ENCODE measurements around the gene GRID1.

GRID1 gene

DNA sequence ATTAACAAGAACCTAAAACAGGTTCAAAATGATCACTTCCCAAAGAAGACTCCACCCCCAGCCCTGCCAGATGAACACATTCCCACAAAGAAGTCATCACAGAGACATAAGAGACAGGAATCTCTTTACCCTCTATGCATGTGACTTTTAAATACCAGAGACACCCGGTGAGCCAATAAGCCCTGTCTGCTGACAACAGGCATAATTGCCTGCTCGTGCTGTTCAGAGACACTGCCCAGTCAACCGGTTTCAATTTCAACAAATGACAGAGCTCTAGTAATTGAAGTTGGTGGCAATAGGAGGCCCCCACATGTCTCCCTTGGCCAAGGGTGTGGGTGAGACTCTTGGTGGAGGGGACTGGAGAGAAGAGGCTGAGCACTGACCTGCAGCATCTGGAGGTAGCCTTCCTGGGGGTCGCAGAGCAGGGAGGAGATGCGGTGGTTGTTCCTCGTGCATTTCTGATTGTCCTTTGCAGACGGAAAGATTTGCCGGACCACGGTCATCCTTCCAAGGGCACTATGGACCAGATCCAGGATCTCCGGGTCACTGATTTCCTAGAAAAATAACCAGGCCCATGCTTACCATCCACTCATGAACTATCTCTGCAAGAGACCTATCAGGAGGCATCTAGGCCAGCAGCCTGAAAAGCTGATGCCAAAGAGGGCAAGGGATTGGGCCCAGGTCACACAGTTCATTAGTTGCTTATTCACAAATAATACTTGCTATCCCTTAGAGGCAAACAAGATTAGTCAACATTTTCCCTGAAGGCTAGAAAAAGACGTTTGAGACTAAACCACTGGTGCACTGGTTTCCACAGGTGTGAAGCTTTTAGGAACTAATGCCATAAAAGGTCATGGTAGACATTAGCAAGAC is 497.7 kb downstream of the GRID1 start:
- no peak for DNase-seq (ENCODE audit: low read depth)
- TF ChIP-seq, protein P1, sequence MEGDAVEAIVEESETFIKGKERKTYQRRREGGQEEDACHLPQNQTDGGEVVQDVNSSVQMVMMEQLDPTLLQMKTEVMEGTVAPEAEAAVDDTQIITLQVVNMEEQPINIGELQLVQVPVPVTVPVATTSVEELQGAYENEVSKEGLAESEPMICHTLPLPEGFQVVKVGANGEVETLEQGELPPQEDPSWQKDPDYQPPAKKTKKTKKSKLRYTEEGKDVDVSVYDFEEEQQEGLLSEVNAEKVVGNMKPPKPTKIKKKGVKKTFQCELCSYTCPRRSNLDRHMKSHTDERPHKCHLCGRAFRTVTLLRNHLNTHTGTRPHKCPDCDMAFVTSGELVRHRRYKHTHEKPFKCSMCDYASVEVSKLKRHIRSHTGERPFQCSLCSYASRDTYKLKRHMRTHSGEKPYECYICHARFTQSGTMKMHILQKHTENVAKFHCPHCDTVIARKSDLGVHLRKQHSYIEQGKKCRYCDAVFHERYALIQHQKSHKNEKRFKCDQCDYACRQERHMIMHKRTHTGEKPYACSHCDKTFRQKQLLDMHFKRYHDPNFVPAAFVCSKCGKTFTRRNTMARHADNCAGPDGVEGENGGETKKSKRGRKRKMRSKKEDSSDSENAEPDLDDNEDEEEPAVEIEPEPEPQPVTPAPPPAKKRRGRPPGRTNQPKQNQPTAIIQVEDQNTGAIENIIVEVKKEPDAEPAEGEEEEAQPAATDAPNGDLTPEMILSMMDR (IDR thresholded peaks at IDR 0.05; ENCODE audit: control insufficient read depth, extremely low read depth, insufficient read depth) = no peak
- H3K4me3 ChIP-seq (ENCODE audit: low read depth, low read length) = no peak overlapping the region

DNA sequence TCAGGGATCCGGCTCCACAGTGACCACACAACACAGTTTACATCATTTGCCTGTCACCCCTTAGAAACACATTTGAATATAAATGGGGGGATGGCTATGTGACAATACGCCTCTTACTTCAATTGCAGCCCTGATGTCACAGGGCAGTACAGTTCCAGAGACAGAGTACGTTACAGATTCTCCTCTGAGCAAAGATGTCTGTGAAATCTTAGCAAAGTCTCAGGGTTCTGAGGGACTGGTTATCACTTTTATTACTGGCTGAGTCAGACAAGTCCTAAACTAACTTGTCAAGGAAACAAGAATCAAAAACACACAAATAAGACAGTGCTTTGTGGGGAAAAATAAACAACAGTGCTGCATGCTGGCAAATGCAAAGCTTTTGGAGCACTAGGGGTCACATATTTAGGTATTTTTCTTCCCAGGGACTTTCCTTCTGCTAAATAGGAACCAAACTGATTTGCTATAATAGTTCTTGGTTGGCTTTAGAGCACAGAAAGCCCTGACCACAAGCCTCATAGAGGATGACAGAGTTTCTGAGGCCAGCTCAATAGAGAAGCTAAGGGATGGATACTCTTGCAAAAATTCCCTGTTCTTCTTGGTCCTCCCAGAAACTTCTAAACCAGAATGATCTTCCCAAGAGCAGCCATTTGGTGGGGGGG is 501.6 kb downstream of the GRID1 start:
- H3K4me3 ChIP-seq (ENCODE audit: low read depth, low read length) = no peak overlapping the region
- no peak for DNase-seq (ENCODE audit: low read depth)
- TF ChIP-seq, protein P1 (IDR thresholded peaks at IDR 0.05; ENCODE audit: control insufficient read depth, extremely low read depth, insufficient read depth) = no peak

DNA sequence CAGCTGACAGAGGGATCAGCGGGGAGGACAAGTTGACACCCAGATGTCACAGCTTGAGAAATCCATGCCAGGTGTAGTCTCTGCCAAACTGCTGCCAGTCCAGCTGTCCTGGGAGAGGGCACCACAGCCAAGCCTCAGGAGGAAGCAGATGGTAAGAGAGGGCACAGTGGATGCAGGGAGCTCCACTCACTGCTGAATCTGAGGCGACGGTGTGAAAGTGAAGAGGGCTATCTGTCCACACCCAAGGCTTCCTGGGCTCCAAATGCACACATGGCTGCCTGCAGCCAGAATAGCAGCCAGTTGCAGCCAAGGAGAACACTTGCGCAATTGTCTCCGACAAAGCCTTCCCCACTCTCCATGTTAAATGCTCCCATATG is 502.4 kb downstream of the GRID1 start:
- H3K4me3 ChIP-seq (ENCODE audit: low read depth, low read length) = no peak overlapping the region
- TF ChIP-seq, protein P1 (IDR thresholded peaks at IDR 0.05; ENCODE audit: control insufficient read depth, extremely low read depth, insufficient read depth) = no peak
- DNase-seq (ENCODE audit: low read depth) = no peak

DNA sequence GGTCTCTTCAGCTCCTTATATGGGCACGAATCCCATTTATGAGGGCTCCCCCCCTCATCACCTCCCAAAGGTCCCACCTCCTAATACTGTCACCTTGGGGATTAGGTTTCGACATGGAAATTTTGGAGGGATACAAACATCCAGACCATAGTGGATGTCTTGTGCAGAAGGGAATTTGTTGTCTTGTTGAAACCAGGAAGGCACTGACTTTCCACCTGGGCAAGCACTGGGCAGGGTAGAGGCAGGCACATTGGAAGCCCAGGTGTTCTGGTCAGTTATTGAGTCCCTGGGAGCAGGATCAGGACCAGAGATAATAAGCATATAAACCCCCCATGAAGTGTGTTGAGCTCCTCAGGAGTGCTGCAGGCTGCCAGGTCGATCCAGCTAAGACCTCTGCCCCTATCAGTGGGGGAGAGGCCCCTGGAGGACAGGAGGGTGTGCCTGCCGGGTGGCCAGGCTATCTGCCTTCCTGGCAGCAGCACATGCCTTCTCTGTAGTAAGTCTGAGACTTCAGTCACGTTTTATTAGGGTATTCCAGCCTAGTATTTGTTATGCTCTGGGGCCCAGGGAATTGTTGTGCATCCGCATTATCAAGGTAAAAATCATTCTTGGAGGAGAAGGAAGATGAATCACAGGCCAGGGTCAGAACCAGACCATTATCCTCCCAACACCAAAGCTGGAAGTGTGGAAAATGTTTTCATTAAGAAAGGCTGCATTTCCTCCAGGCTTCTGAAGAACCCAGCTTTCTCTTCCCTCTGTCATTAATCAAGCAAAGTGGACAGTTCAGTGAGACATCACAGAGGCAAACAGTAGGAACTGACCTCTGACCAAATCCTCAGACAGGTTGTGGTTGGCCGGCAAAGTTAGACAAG is 503.1 kb downstream of the GRID1 start:
- TF ChIP-seq, protein P1 (IDR thresholded peaks at IDR 0.05; ENCODE audit: control insufficient read depth, extremely low read depth, insufficient read depth) = no peak
- H3K4me3 ChIP-seq (ENCODE audit: low read depth, low read length) = no peak overlapping the region
- DNase-seq (ENCODE audit: low read depth) = no peak

DNA sequence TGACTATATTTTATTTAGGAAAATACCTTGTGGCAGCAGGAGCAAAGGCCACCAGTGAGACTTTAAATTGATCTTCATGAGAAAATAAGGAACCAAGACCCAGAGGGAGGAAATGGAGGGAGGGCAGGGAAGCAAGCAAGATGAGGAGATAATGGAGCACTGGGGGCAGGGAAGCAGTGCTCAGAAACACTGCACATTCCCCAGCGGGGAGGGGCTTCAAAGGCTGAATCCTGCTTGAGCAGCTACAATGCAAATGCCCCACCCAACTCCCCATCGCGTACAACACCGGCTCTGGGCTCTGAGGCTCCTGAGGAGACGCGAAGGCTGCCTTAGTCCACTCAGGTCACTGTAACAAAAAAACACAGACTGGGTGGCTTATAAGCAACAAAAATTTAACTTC is 503.8 kb downstream of the GRID1 start:
- DNase-seq (ENCODE audit: low read depth) = no peak
- TF ChIP-seq, protein P1 (IDR thresholded peaks at IDR 0.05; ENCODE audit: control insufficient read depth, extremely low read depth, insufficient read depth) = no peak
- H3K4me3 ChIP-seq (ENCODE audit: low read depth, low read length) = no peak overlapping the region

DNA sequence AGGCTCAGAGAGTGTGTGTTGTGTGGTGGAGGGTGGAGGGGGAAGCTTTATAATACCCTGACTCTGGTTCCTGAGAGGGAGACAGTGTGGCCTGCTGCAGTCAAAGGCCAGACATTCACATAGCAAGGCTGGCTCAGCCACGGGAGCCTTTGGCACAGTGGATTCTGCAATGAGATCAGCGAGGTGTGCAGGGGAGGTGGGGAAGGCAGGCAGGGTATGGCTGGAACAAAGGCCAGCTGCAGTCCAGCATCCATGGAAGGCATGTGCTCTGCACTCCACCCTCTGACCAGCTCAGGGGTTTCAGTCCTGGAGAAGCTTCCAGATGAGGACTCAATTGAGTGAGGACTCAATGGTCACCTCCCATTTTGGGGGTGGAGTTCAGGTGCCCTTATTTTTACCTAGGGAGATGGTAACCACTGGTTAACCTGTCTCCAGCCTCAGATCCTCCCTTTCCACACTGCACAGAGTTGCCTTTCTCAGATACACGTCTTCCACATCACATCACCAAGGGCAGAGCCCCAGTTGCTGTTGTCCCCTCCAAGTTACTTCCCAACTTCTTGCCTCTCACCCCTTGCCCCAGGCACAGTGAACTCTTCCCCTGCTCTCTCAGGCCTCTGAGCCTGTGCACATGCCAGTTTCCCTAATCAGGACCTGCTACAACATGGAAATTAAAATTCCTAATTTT is 504.9 kb downstream of the GRID1 start:
- DNase-seq (ENCODE audit: low read depth) = no peak
- no peak overlapping the region for H3K4me3 ChIP-seq (ENCODE audit: low read depth, low read length)
- TF ChIP-seq, protein P1 (IDR thresholded peaks at IDR 0.05; ENCODE audit: control insufficient read depth, extremely low read depth, insufficient read depth) = no peak
